H1 (cell line): ENCODE measurements around the gene PSME4. TPM values are rescaled to one million over a fixed set of nuclear protein-coding genes. Genes with fewer than 3 reads are reported as not detected.

Experiments used
- CTCF ChIA-PET: fragments of 300-600 bp; sonication (Branson Sonifier 250); formaldehyde crosslinking; loops from one replicate; lab custom pipeline; 2021; ENCODE audit not compliant: partially characterized antibody; lab: Charles Lee
- POLR2A ChIA-PET: fragments of 300-600 bp; sonication (Branson Sonifier 250); formaldehyde crosslinking; loops from one replicate; lab custom pipeline; 2021; ENCODE audit warnings: inconsistent platforms; ENCODE audit not compliant: partially characterized antibody; lab: Charles Lee
- DNase-seq, 2 experiments: peaks; one replicate each; pipeline versions ENCODE4 v3.0.0 to v3.0.0-alpha.2; 2010 to 2022; ENCODE audit warnings: low spot score in 2 of 2, low read depth in 1 of 2, mixed read lengths in 1 of 2
- FAIRE-seq: peaks from 2 replicates; lab custom pipeline; 2011; peaks lifted over from hg19 to GRCh38; lab: Jason Lieb, UNC
- H2AFZ ChIP-seq: 2 replicates; pipeline ENCODE4 v1.8.1; 2012; ENCODE audit warnings: low read length, inconsistent platforms
- H2AK5ac ChIP-seq: 2 replicates; pipeline ENCODE4 v1.6.1; 2013; ENCODE audit warnings: low read depth, low read length
- H2BK120ac ChIP-seq: replicated peaks from 2 replicates; pipeline ENCODE3; 2013; ENCODE audit warnings: low read depth, low read length, inconsistent platforms
- H2BK12ac ChIP-seq: 2 replicates; pipeline ENCODE4 v1.6.1; 2013; ENCODE audit warnings: low read depth, low read length
- H2BK15ac ChIP-seq: 2 replicates; pipeline ENCODE4 v1.6.1; 2013; ENCODE audit warnings: low read length
- H2BK20ac ChIP-seq: 2 replicates; pipeline ENCODE4 v1.6.1; 2013; ENCODE audit warnings: low read length
- H2BK5ac ChIP-seq: 2 replicates; pipeline ENCODE4 v1.6.1; 2013; ENCODE audit warnings: low read depth, low read length
- H3K14ac ChIP-seq: 2 replicates; pipeline ENCODE4 v1.6.1; 2013; ENCODE audit warnings: inconsistent platforms; ENCODE audit not compliant: insufficient read length
- H3K18ac ChIP-seq: 2 replicates; pipeline ENCODE4 v1.6.1; 2013; ENCODE audit warnings: low read length; ENCODE audit errors: extremely low read depth
- H3K23ac ChIP-seq: 2 replicates; pipeline ENCODE4 v1.6.1; 2013; ENCODE audit warnings: inconsistent platforms; ENCODE audit not compliant: insufficient read length
- H3K23me2 ChIP-seq: 2 replicates; pipeline ENCODE4 v1.6.1; 2013; ENCODE audit warnings: low read depth, low read length
- H3K27ac ChIP-seq: 2 replicates; pipeline ENCODE4 v1.6.1; 2011; ENCODE audit warnings: low read depth, low read length, inconsistent platforms
- H3K27me3 ChIP-seq, 4 experiments: replicated peaks in 1 of 4; 1 replicate in 1 of 4; 2 replicates in 3 of 4; pipeline versions ENCODE4 v1.6.1 to v1.8.1; 2011 to 2013; ENCODE audit warnings: low read length in 3 of 4, mild to moderate bottlenecking in 3 of 4, inconsistent platforms in 2 of 4, mixed read lengths in 2 of 4, moderate library complexity in 1 of 4; ENCODE audit not compliant: control insufficient read depth in 3 of 4, insufficient read depth in 3 of 4; ENCODE audit errors: extremely low read depth in 1 of 4
- H3K36me3 ChIP-seq, 4 experiments: 2 replicates each; pipeline versions ENCODE4 v1.6.1 to v1.8.1; 2011 to 2013; ENCODE audit warnings: mild to moderate bottlenecking in 4 of 4, low read length in 3 of 4, moderate library complexity in 2 of 4, control low read depth in 1 of 4, inconsistent platforms in 1 of 4; ENCODE audit not compliant: insufficient read depth in 4 of 4, control insufficient read depth in 2 of 4
- H3K4ac ChIP-seq: replicated peaks from 2 replicates; pipeline ENCODE3; 2013; ENCODE audit warnings: low read length, low read depth, mixed read lengths, inconsistent platforms; ENCODE audit not compliant: insufficient read length
- H3K4me1 ChIP-seq, 4 experiments: replicated peaks in 1 of 4; 1 replicate in 1 of 4; 2 replicates in 3 of 4; pipeline versions ENCODE4 v1.6.1 to v1.8.1; 2011 to 2013; ENCODE audit warnings: low read length in 3 of 4, inconsistent platforms in 2 of 4, mixed read lengths in 1 of 4; ENCODE audit not compliant: insufficient read depth in 4 of 4, control insufficient read depth in 3 of 4
- H3K4me2 ChIP-seq, 2 experiments: 2 replicates each; pipeline versions ENCODE4 v1.6.1 to v1.8.1; 2011 to 2013; ENCODE audit warnings: low read depth in 2 of 2, low read length in 2 of 2, control low read depth in 1 of 2, inconsistent platforms in 1 of 2, mild to moderate bottlenecking in 1 of 2; ENCODE audit not compliant: insufficient read depth in 1 of 2
- H3K4me3 ChIP-seq, 4 experiments: fragments of 200-600, 300-600 bp in 1 of 4; sonication (generic), shearing (Covaris generic), sonication (Bioruptor Twin) in 1 of 4; 2 replicates each; pipeline versions ENCODE4 v1.5.1 to v1.8.1; 2011 to 2016; ENCODE audit warnings: low read length in 4 of 4, low read depth in 3 of 4, control low read depth in 2 of 4, inconsistent platforms in 2 of 4, mild to moderate bottlenecking in 2 of 4, mixed read lengths in 1 of 4, moderate library complexity in 1 of 4; ENCODE audit not compliant: insufficient read depth in 2 of 4; ENCODE audit errors: extremely low read depth in 1 of 4
- H3K56ac ChIP-seq: replicated peaks from 2 replicates; pipeline ENCODE3; 2013; ENCODE audit warnings: low read depth, mild to moderate bottlenecking, mixed read lengths, low read length, inconsistent platforms; ENCODE audit not compliant: insufficient read length
- H3K79me1 ChIP-seq: 2 replicates; pipeline ENCODE4 v1.6.1; 2013; ENCODE audit warnings: low read depth, low read length, control low read depth
- H3K79me2 ChIP-seq, 2 experiments: 2 replicates each; pipeline versions ENCODE4 v1.6.1 to v1.8.1; 2012 to 2013; ENCODE audit warnings: low read length in 2 of 2, mild to moderate bottlenecking in 2 of 2, inconsistent platforms in 1 of 2; ENCODE audit not compliant: insufficient read depth in 2 of 2, control insufficient read depth in 1 of 2
- H3K9ac ChIP-seq, 4 experiments: replicated peaks in 1 of 4; 1 replicate in 1 of 4; 2 replicates in 3 of 4; pipeline versions ENCODE4 v1.6.1 to v1.8.1; 2011 to 2013; ENCODE audit warnings: low read depth in 3 of 4, low read length in 3 of 4, control low read depth in 2 of 4, mild to moderate bottlenecking in 2 of 4, moderate library complexity in 2 of 4, inconsistent platforms in 1 of 4; ENCODE audit errors: extremely low read depth in 1 of 4
- H3K9me3 ChIP-seq, 2 experiments: 2 replicates each; pipeline versions ENCODE4 v1.6.1 to v1.8.1; 2012 to 2013; ENCODE audit warnings: mild to moderate bottlenecking in 2 of 2, moderate library complexity in 2 of 2, control low read depth in 1 of 2, inconsistent platforms in 1 of 2, low read depth in 1 of 2, low read length in 1 of 2, mixed read lengths in 1 of 2; ENCODE audit not compliant: insufficient read depth in 2 of 2
- H4K20me1 ChIP-seq, 2 experiments: replicated peaks in 1 of 2; 2 replicates each; pipeline versions ENCODE3 to v1.8.1; 2011 to 2013; ENCODE audit warnings: inconsistent platforms in 2 of 2, low read length in 2 of 2, mild to moderate bottlenecking in 1 of 2; ENCODE audit not compliant: insufficient read depth in 2 of 2, control insufficient read depth in 1 of 2
- H4K5ac ChIP-seq: 2 replicates; pipeline ENCODE4 v1.6.1; 2013; ENCODE audit warnings: low read length, low read depth, mixed read lengths, inconsistent platforms; ENCODE audit not compliant: insufficient read length
- H4K8ac ChIP-seq: 2 replicates; pipeline ENCODE4 v1.8.0; 2013; ENCODE audit warnings: mild to moderate bottlenecking, moderate library complexity, low read length, inconsistent platforms; ENCODE audit not compliant: insufficient read depth; ENCODE audit errors: extremely low read depth
- H4K91ac ChIP-seq: replicated peaks from 2 replicates; pipeline ENCODE3; 2013; ENCODE audit warnings: low read length, mixed read lengths, inconsistent platforms; ENCODE audit not compliant: insufficient read length
- BRCA1 ChIP-seq: IDR thresholded peaks from 2 replicates; pipeline ENCODE4 v1.6.1; 2012; ENCODE audit warnings: low read depth, low read length, improper control_type of control experiment
- HDAC2 ChIP-seq, 2 experiments: fragments of 300-600 bp in 1 of 2; sonication (generic) in 1 of 2; IDR thresholded peaks; 2 replicates each; pipeline ENCODE4 v1.6.1; 2011 to 2012; ENCODE audit warnings: low read depth in 2 of 2, low read length in 2 of 2, mild to moderate bottlenecking in 2 of 2, moderate library complexity in 2 of 2, borderline replicate concordance in 1 of 2, inconsistent platforms in 1 of 2
- MAX ChIP-seq: IDR thresholded peaks from 2 replicates; pipeline ENCODE4 v1.6.1; 2012; ENCODE audit warnings: inconsistent platforms
- RNF2 ChIP-seq: fragments of 200-900, 300-1000 bp; sonication (generic); IDR thresholded peaks from 2 replicates; pipeline ENCODE4 v1.7.1; 2016; ENCODE audit warnings: borderline replicate concordance, low read depth, mild to moderate bottlenecking, antibody characterized with exemption, low read length; ENCODE audit not compliant: poor library complexity, severe bottlenecking; ENCODE audit errors: missing control alignments
- TAF1 ChIP-seq: IDR thresholded peaks from 2 replicates; pipeline ENCODE4 v1.6.1; 2011; ENCODE audit warnings: mild to moderate bottlenecking, low read depth, low read length
- TAF7 ChIP-seq: optimal IDR thresholded peaks from 2 replicates; pipeline ENCODE3; 2011; ENCODE audit warnings: low read depth, mild to moderate bottlenecking, inconsistent platforms, low read length, moderate library complexity, borderline replicate concordance
- TEAD4 ChIP-seq: IDR thresholded peaks from 2 replicates; pipeline ENCODE4 v1.6.1; 2012; ENCODE audit warnings: low read depth, low read length, inconsistent platforms, mixed read lengths
- YY1 ChIP-seq: IDR thresholded peaks from 2 replicates; pipeline ENCODE4 v1.6.1; 2011; ENCODE audit warnings: low read depth, mild to moderate bottlenecking, low read length
- WGBS, 2 experiments: shearing (Covaris generic) in 1 of 2; methylation state at CpG; one replicate each; pipeline versions ENCODE4 v1.1.6 to v1.1.7; 2013 to 2015; ENCODE audit warnings: low lambda C conversion rate in 2 of 2, mixed read lengths in 2 of 2, inconsistent platforms in 1 of 2, low coverage in 1 of 2, missing lambda C conversion rate in 1 of 2; ENCODE audit not compliant: insufficient replicate concordance in 2 of 2, insufficient coverage in 1 of 2, insufficient read length in 1 of 2; ENCODE audit errors: extremely low coverage in 1 of 2, missing lambda C conversion rate in 1 of 2; 5-methylcytosine and 5-hydroxymethylcytosine counted together
- polyA plus RNA-seq, 7 experiments: library from polyadenylated mRNA; depleted of rRNA in 3 of 7; stranded (reverse) in 5 of 7; unstranded in 2 of 7; fragments of >200 nt in 5 of 7; fragments of 200-250 nt in 2 of 7; gene quantifications; 1 replicate in 5 of 7; 2 replicates in 1 of 7; 4 replicates in 1 of 7; pipeline versions ENCODE4 v1.2.1 to v1.2.3, GENCODE V29; 2011 to 2013; ENCODE audit warnings: missing spikeins in 2 of 7, mixed read lengths in 2 of 7
- total RNA-seq: library from RNA; stranded (reverse); fragmentation: NEBNext Ultra II Directional; extraction: Animal tissue kit (Norgen Biotek cat#: 25700); gene quantifications from 2 replicates; pipeline ENCODE4 v1.2.1, GENCODE V29; 2021

Gene PSME4
- total and polyA plus RNA-seq, 2 of the 8 experiments (the other 6 are each of a cell fraction or from before 2014, with no cell fraction given) = 42.2 to 116 TPM

- FAIRE-seq = no peak
- CTCF ChIA-PET = interaction anchor here (0.6 to 1.1 kb wide), 3 partner anchors 23 to 135 kb away, joined by 3 to 4 read pairs (median 3); no protein-coding TSS in a partner anchor
- TF ChIP-seq TAF7 (no peak), HDAC2 (IDR thresholded peaks at IDR 0.05; ENCODE audit: borderline replicate concordance in 1 of 2, low read depth in 2 of 2, low read length in 2 of 2) (no peak), TAF1 (no peak), BRCA1 (no peak), YY1 (no peak), TEAD4 (no peak), MAX (no peak), RNF2 (no peak)
Observed at GRCh38 chr2:53945538-53945937, 25.3 kb downstream of the PSME4 start.

More at GRCh38 chr2:53945538-53945937, 25.3 kb downstream of the PSME4 start:
- H2BK12ac ChIP-seq = no peak overlapping the region
- no peak overlapping the region for H3K18ac ChIP-seq
- no peak overlapping the region for H3K23ac ChIP-seq
- H3K9me3 ChIP-seq = no peaks in the 10 kb centered on the region
- POLR2A ChIA-PET = interaction anchor here (1.9 kb wide), 1 partner anchor 26 kb away, joined by 6 read pairs; the partner anchor contains the start of gene PSME4
- no peak overlapping the region for H4K91ac ChIP-seq
- peaks cover 2 to 4% of the 10 kb centered on the region in 2 experiments for H4K20me1 ChIP-seq
- H3K27me3 ChIP-seq = no peaks in the 10 kb centered on the region
- peaks cover 2 to 27% (median 4%) of the 10 kb centered on the region in 4 experiments; a peak in 6 of 8 replicates for H3K36me3 ChIP-seq
- H3K4ac ChIP-seq = no peak overlapping the region
- no peak for DNase-seq
- no peak overlapping the region for H3K4me3 ChIP-seq
- no peak overlapping the region for H2AK5ac ChIP-seq
- H3K9ac ChIP-seq = no peak overlapping the region
- H4K5ac ChIP-seq = no peak overlapping the region
- H2AFZ ChIP-seq = no peak overlapping the region
- H2BK20ac ChIP-seq = no peak overlapping the region
- 96% methylated on average over 1 of the region's 1 CpG; no CpG with 5 or more reads in 1 of the 2 experiments for WGBS, 2 experiments
- no peak overlapping the region for H2BK5ac ChIP-seq
- no peak overlapping the region for H3K27ac ChIP-seq
- no peak overlapping the region for H3K56ac ChIP-seq
- H3K4me1 ChIP-seq = no peaks in the 10 kb centered on the region
- H2BK15ac ChIP-seq = no peak overlapping the region
- peaks cover 0 to 25% of the 10 kb centered on the region in 2 experiments; a peak in 2 of 4 replicates for H3K79me2 ChIP-seq
- no peaks in the 10 kb centered on the region for H3K23me2 ChIP-seq
- no peak overlapping the region for H3K4me2 ChIP-seq
- H2BK120ac ChIP-seq = no peak overlapping the region
- H4K8ac ChIP-seq = no peak overlapping the region
- no peaks in the 10 kb centered on the region for H3K79me1 ChIP-seq
- no peak overlapping the region for H3K14ac ChIP-seq
